Spleen (tissue), 11 donors: ENCODE measurements around the gene SUN5. TPM values are rescaled to one million over a fixed set of nuclear protein-coding genes. Genes with fewer than 3 reads are reported as not detected.

Experiments used
- DNase-seq: peaks from one replicate; pipeline ENCODE4 v3.0.0-alpha.2; 2020
- H3K27ac ChIP-seq, 8 donors: fragments of 200-600 bp; sonication (generic) in 7 of 8; 1 replicate in 4 of 8; 2 replicates in 4 of 8; pipeline versions ENCODE4 v1.5.0 to v1.8.0; 2016 to 2021; ENCODE audit warnings: inconsistent platforms in 4 of 8, mild to moderate bottlenecking in 4 of 8, moderate library complexity in 1 of 8
- H3K27me3 ChIP-seq, 7 donors: fragments of 200-600 bp; sonication (generic) in 6 of 7; replicated peaks in 1 of 7; 1 replicate in 4 of 7; 2 replicates in 3 of 7; pipeline versions ENCODE4 v1.5.0 to v1.8.0; 2016 to 2021; ENCODE audit warnings: inconsistent platforms in 3 of 7, mild to moderate bottlenecking in 1 of 7
- H3K36me3 ChIP-seq, 6 donors: fragments of 200-600 bp; sonication (generic) in 5 of 6; 1 replicate in 4 of 6; 2 replicates in 2 of 6; pipeline versions ENCODE4 v1.5.0 to v1.8.0; 2016 to 2021; ENCODE audit warnings: inconsistent platforms in 2 of 6
- H3K4me1 ChIP-seq, 6 donors: fragments of 200-600 bp; sonication (generic) in 5 of 6; 1 replicate in 3 of 6; 2 replicates in 3 of 6; pipeline versions ENCODE4 v1.5.0 to v1.8.0; 2016 to 2021; ENCODE audit warnings: inconsistent platforms in 3 of 6
- H3K4me3 ChIP-seq, 8 donors: fragments of 200-600 bp; sonication (generic) in 7 of 8; 1 replicate in 4 of 8; 2 replicates in 4 of 8; pipeline versions ENCODE4 v1.5.0 to v1.8.0; 2016 to 2021; ENCODE audit warnings: inconsistent platforms in 4 of 8, mild to moderate bottlenecking in 4 of 8, moderate library complexity in 2 of 8
- H3K9me3 ChIP-seq, 8 donors: fragments of 200-600 bp; sonication (generic) in 7 of 8; 1 replicate in 4 of 8; 2 replicates in 4 of 8; pipeline versions ENCODE4 v1.5.0 to v1.8.0; 2016 to 2021; ENCODE audit warnings: inconsistent platforms in 4 of 8
- POLR2A ChIP-seq, 3 donors: fragments of 450-650 bp; IDR thresholded peaks; one replicate each; pipeline ENCODE4 v1.5.1; 2017; ENCODE audit warnings: antibody characterized with exemption in 3 of 3, mild to moderate bottlenecking in 1 of 3
- POLR2AphosphoS5 ChIP-seq, 3 donors: sonication (generic); formaldehyde crosslinking; IDR thresholded peaks; one replicate each; pipeline ENCODE4 v1.5.1; 2017; ENCODE audit warnings: antibody characterized with exemption in 3 of 3
- WGBS, 5 donors: extraction: QIAGEN DNeasy Blood & Tissue Kit in 3 of 5; methylation state at CpG; one replicate each; pipeline versions ENCODE4 v1.1.5 to v1.1.7; 2013 to 2018; 5-methylcytosine and 5-hydroxymethylcytosine counted together
- intact Hi-C: fragments of 100-400 bp; cut with DNase I; formaldehyde crosslinking; loops from one replicate; pipeline ENCODE4 v1.15.0; 2023; ENCODE audit warnings: low total_unique reads
- polyA plus RNA-seq, 3 donors: library from polyadenylated mRNA; stranded (reverse); fragments of 200-250 nt; gene quantifications; one replicate each; pipeline ENCODE4 v1.2.1, GENCODE V29; 2013
- total RNA-seq, 7 donors: library from RNA; depleted of rRNA in 3 of 7; stranded (reverse); fragments of >200 nt in 3 of 7; fragmentation: NEBNext Ultra II Directional in 4 of 7; extraction: Animal tissue kit (Norgen Biotek cat#: 25700) in 4 of 7; gene quantifications; one replicate each; pipeline versions ENCODE4 v1.1.0 to v1.2.1, GENCODE V29; 2016 to 2021
- TF ChIP-seq, protein P1 (sequence below), 11 experiments: fragments of 200-600 bp in 7 of 11; fragments of 450-650 bp in 4 of 11; sonication (generic) in 4 of 11; IDR thresholded peaks in 8 of 11; conservative IDR thresholded peaks in 3 of 11; 1 replicate in 7 of 11; 2 replicates in 4 of 11; pipeline versions ENCODE4 v1.4.0 to v1.8.0; 2016 to 2021; ENCODE audit warnings: antibody characterized with exemption in 11 of 11, inconsistent platforms in 4 of 11, mild to moderate bottlenecking in 1 of 11
- donor health status: healthy with polysubstance abuse.
- donor health status: DM: no; HTN: no; CAD: no; lungs with moderate emphysema.
- donor health status: DM: no; HTN: no; CAD: no.
- donor health status: Bipolar disorder and iron deficiency.
- donor health status: healthy.
- donor health status: DM: no; HTN: no; CAD: no.
- donor health status: DM: yes; HTN: yes; CAD: no.

Gene SUN5
- total and polyA plus RNA-seq, 10 donors, result not detected

- peaks cover 14 to 61% (median 49%) of the 10 kb centered on the region in 6 donors for H3K4me1 ChIP-seq
- TF ChIP-seq POLR2AphosphoS5 (IDR thresholded peaks at IDR 0.05), result no peak
- TF ChIP-seq, protein P1, sequence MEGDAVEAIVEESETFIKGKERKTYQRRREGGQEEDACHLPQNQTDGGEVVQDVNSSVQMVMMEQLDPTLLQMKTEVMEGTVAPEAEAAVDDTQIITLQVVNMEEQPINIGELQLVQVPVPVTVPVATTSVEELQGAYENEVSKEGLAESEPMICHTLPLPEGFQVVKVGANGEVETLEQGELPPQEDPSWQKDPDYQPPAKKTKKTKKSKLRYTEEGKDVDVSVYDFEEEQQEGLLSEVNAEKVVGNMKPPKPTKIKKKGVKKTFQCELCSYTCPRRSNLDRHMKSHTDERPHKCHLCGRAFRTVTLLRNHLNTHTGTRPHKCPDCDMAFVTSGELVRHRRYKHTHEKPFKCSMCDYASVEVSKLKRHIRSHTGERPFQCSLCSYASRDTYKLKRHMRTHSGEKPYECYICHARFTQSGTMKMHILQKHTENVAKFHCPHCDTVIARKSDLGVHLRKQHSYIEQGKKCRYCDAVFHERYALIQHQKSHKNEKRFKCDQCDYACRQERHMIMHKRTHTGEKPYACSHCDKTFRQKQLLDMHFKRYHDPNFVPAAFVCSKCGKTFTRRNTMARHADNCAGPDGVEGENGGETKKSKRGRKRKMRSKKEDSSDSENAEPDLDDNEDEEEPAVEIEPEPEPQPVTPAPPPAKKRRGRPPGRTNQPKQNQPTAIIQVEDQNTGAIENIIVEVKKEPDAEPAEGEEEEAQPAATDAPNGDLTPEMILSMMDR (IDR thresholded peaks at IDR 0.05 in 8 of 11, conservative IDR thresholded peaks at IDR 0.05 in 3 of 11), result no peak
- no peak for TF ChIP-seq POLR2A (IDR thresholded peaks at IDR 0.05)
- intact Hi-C loops, result no loop called here
- no peak overlapping the region for H3K4me3 ChIP-seq
- peak overlapping the region in 7 of 8 donors; percentile 53 to 95 (median 88) for H3K27ac ChIP-seq
- no peaks in the 10 kb centered on the region for H3K27me3 ChIP-seq
- no peak for DNase-seq
- peaks cover 0 to 15% (median 0%) of the 10 kb centered on the region in 8 donors for H3K9me3 ChIP-seq
- 83 to 90% (median 85%) methylated on average over 7 to 10 of the region's 10 CpGs for WGBS, 5 donors
- H3K36me3 ChIP-seq, result no peaks in the 10 kb centered on the region
These were observed 31.0 kb downstream of the SUN5 start for GRCh38 chr20:32973077-32973717.

DNA sequence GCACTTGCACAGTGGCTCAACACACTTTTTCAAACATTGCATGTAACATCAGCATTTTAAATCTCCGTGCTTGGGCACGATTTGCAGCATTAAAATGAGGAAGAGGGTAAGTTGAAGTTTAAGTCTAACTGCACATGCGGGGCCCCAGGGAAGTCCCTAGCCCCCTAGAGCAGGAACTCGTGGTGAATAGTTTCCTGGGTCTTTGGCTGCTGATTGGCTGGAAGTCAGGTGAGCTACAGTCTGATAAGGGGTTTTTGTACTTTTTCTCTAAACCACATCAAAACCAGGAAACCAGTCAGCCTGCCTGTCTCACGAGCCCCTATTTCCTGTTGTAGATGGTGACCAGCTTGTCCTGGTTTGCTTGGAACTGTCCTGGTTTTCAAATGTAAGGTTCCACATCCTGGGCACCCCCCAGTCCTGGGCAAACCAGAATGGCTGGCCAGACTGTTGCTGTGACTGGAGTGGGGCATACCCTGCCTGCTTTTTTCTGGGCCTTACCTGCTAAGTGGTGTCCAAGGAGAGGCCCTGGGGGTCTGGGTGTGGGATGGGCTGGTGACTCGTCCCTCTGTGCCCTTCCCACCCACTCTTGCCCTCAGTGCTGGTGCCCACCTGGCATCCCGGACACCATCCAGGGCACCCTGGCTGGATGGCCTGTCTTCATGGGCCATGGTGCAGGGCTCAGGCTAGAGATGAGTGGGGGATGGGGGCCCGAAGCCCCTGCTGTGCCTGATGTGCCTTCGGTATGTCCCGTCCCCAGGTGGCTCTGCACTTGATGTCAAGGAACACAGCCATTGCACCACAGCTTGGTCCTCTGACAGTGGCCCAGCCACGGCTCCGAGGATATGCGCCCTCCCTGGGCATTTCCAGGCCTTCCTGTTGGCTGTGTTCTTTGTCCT lies 31.8 kb downstream of the SUN5 start:
- no peaks in the 10 kb centered on the region for H3K36me3 ChIP-seq
- peaks cover 0 to 15% (median 0%) of the 10 kb centered on the region in 8 donors for H3K9me3 ChIP-seq
- H3K4me3 ChIP-seq, result peak overlapping the region in 2 of 8 donors; percentile 15 to 42
- intact Hi-C loops, result no loop called here
- WGBS, 5 donors, result 54 to 63% (median 56%) methylated on average over 10 to 13 of the region's 13 CpGs
- peak; percentile 89 for DNase-seq
- no peaks in the 10 kb centered on the region for H3K27me3 ChIP-seq
- peak overlapping the region; percentile 77 to 95 (median 87) for H3K27ac ChIP-seq
- TF ChIP-seq POLR2AphosphoS5 (IDR thresholded peaks at IDR 0.05), result peak in 2 of 3 donors; percentile 33 to 61
- TF ChIP-seq, protein P1 (IDR thresholded peaks at IDR 0.05 in 8 of 11, conservative IDR thresholded peaks at IDR 0.05 in 3 of 11), result no peak
- no peak for TF ChIP-seq POLR2A (IDR thresholded peaks at IDR 0.05)
- H3K4me1 ChIP-seq, result peaks cover 14 to 69% (median 57%) of the 10 kb centered on the region in 6 donors

GRCh38 chr20:32971703-32972161 lies 32.5 kb downstream of the SUN5 start:
- TF ChIP-seq, protein P1 (IDR thresholded peaks at IDR 0.05 in 8 of 11, conservative IDR thresholded peaks at IDR 0.05 in 3 of 11), result no peak
- TF ChIP-seq POLR2A (IDR thresholded peaks at IDR 0.05) (no peak), POLR2AphosphoS5 (IDR thresholded peaks at IDR 0.05) (no peak)
- Histone ChIP-seq H3K27me3 (no peaks in the 10 kb centered on the region), H3K4me3 (peak overlapping the region in 2 of 8 donors; percentile 15 to 42), H3K27ac (peak overlapping the region; percentile 77 to 95 (median 87)), H3K4me1 (peaks cover 14 to 76% (median 64%) of the 10 kb centered on the region in 6 donors), H3K36me3 (no peaks in the 10 kb centered on the region), H3K9me3 (peaks cover 0 to 8% (median 0%) of the 10 kb centered on the region in 8 donors)
- no peak for DNase-seq
- WGBS, 5 donors, result 24 to 44% (median 41%) methylated on average over 6 of the region's 6 CpGs
- intact Hi-C loops, result no loop called here

GRCh38 chr20:32970973-32971300 lies 33.3 kb downstream of the SUN5 start:
- no peak for DNase-seq
- 65 to 100% (median 91%) methylated on average over 1 to 2 of the region's 2 CpGs for WGBS, 5 donors

More at GRCh38 chr20:32970973-32971300, 33.3 kb downstream of the SUN5 start:
- intact Hi-C loops, result no loop called here
- TF ChIP-seq, protein P1 (IDR thresholded peaks at IDR 0.05 in 8 of 11, conservative IDR thresholded peaks at IDR 0.05 in 3 of 11), result no peak
- no peak for TF ChIP-seq POLR2AphosphoS5 (IDR thresholded peaks at IDR 0.05)
- no peak for TF ChIP-seq POLR2A (IDR thresholded peaks at IDR 0.05)
- Histone ChIP-seq H3K27ac (peak overlapping the region; percentile 77 to 95 (median 87)), H3K27me3 (no peaks in the 10 kb centered on the region), H3K9me3 (peaks cover 0 to under 1% (median 0%) of the 10 kb centered on the region in 8 donors), H3K36me3 (no peaks in the 10 kb centered on the region), H3K4me3 (no peak overlapping the region), H3K4me1 (peaks cover 16 to 84% (median 72%) of the 10 kb centered on the region in 6 donors)
